ENCODE results near the gene PTCH2. TPM values are rescaled to one million over a fixed set of nuclear protein-coding genes. Genes with fewer than 3 reads are reported as not detected.
A peak's percentile ranks its signal among the peaks of the same experiment; 100 is the strongest.

PTCH2 gene
- total and polyA plus RNA-seq, 2 of the 13 experiments (the other 11 are each of a cell fraction or from before 2014, with no cell fraction given) = 0.60 to 1.5 TPM

DNA sequence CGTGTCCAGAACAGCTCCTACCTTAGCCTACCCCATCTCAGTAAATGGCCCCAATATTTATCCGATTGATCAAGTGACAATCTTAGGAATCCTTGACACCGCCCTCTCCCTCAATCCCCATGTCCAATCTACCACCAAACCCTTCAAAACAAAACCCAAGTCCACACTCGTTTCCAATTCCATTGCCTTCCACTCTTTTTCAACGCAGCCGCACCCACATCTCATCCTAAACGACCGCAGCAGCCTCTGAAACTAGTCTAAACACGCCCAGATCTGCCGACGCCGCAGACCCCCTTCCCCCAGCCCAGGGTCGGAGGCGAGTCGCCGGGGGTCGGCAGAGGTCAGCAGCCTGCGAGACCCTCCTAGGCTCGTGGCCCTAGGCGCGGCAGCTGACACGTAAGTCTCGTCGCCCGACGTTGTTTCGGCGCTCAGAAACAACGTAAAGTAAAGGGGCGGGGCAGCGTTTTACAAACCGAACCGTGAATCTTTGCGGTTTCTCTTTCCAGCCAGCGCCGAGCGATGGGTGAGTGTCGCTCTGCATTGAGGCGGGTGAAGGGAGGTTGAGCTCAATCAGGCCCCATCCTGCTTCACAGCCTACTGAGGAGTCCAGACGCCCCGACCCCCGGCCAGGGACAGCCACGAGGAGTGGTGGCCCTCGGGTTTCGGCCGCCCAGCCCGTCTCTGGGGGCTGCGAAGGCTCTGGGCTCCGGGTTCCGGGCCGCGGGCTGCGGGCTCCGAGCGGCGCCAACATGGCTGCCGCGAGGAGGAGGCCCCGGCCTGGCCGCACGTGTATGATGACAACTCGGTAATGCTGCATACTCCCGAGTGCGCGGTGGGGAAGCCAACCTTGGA lies 67.7 kb downstream of the PTCH2 start, which contains the start of gene RPS8 (continued):
- TF ChIP-seq, protein P1, sequence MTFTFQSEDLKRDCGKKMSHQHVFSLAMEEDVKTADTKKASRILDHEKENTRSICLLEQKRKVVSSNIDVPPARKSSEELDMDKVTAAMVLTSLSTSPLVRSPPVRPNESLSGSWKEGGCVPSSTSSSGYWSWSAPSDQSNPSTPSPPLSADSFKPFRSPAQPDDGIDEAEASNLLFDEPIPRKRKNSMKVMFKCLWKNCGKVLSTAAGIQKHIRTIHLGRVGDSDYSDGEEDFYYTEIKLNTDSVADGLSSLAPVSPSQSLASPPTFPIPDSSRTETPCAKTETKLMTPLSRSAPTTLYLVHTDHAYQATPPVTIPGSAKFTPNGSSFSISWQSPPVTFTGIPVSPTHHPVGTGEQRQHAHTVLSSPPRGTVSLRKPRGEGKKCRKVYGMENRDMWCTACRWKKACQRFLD (CRISPR knock-in tag; IDR thresholded peaks at IDR 0.05; ENCODE audit: borderline replicate concordance) = peak; percentile 82; the same call in 1 of the 2 replicates
- TF ChIP-seq SOX13 (IDR thresholded peaks at IDR 0.05) = no peak
- peak in 1 of 2 experiments; percentile 28; a peak in 1 of 4 replicates for TF ChIP-seq SOX13 (CRISPR knock-in tag; conservative IDR thresholded peaks at IDR 0.05 in 1 of 2, IDR thresholded peaks at IDR 0.05 in 1 of 2)
- TF ChIP-seq NFYC (CRISPR knock-in tag; IDR thresholded peaks at IDR 0.05) = peak; percentile 57; the same call in 1 of the 2 replicates
- TF ChIP-seq, protein P2, sequence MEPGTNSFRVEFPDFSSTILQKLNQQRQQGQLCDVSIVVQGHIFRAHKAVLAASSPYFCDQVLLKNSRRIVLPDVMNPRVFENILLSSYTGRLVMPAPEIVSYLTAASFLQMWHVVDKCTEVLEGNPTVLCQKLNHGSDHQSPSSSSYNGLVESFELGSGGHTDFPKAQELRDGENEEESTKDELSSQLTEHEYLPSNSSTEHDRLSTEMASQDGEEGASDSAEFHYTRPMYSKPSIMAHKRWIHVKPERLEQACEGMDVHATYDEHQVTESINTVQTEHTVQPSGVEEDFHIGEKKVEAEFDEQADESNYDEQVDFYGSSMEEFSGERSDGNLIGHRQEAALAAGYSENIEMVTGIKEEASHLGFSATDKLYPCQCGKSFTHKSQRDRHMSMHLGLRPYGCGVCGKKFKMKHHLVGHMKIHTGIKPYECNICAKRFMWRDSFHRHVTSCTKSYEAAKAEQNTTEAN (CRISPR knock-in tag; conservative IDR thresholded peaks at IDR 0.05) = peak; percentile 78
- TF ChIP-seq, protein P3, sequence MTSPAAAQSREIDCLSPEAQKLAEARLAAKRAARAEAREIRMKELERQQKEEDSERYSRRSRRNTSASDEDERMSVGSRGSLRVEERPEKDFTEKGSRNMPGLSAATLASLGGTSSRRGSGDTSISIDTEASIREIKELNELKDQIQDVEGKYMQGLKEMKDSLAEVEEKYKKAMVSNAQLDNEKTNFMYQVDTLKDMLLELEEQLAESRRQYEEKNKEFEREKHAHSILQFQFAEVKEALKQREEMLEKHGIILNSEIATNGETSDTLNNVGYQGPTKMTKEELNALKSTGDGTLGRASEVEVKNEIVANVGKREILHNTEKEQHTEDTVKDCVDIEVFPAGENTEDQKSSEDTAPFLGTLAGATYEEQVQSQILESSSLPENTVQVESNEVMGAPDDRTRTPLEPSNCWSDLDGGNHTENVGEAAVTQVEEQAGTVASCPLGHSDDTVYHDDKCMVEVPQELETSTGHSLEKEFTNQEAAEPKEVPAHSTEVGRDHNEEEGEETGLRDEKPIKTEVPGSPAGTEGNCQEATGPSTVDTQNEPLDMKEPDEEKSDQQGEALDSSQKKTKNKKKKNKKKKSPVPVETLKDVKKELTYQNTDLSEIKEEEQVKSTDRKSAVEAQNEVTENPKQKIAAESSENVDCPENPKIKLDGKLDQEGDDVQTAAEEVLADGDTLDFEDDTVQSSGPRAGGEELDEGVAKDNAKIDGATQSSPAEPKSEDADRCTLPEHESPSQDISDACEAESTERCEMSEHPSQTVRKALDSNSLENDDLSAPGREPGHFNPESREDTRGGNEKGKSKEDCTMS (CRISPR knock-in tag; conservative IDR thresholded peaks at IDR 0.05) = no peak
- TF ChIP-seq, protein P4, sequence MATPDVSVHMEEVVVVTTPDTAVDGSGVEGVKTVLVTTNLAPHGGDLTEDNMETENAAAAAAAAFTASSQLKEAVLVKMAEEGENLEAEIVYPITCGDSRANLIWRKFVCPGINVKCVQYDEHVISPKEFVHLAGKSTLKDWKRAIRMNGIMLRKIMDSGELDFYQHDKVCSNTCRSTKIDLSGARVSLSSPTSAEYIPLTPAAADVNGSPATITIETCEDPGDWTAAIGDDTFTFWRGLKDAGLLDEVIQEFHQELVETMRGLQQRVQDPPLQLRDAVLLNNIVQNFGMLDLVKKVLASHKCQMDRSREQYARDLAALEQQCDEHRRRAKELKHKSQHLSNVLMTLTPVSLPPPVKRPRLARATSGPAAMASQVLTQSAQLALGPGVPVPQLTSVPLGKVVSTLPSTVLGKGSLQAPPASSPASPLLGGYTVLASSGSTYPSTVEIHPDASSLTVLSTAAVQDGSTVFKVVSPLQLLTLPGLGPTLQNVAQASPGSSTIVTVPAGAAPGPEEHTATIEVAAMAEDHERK (CRISPR knock-in tag; IDR thresholded peaks at IDR 0.05; ENCODE audit: low read depth) = peak; percentile 74
- TF ChIP-seq SNAPC2 (CRISPR knock-in tag; IDR thresholded peaks at IDR 0.05) = peak; percentile 70; the same call in 1 of the 2 replicates
- TF ChIP-seq NAIF1 (CRISPR knock-in tag; IDR thresholded peaks at IDR 0.05; ENCODE audit: borderline replicate concordance) = peak; percentile 83; the same call in 1 of the 2 replicates
- peak; percentile 73 for TF ChIP-seq CHD2 (IDR thresholded peaks at IDR 0.05; ENCODE audit: low read depth, low read length)
- TF ChIP-seq POLR2AphosphoS5 (IDR thresholded peaks at IDR 0.05; ENCODE audit: low read depth, low read length) = peak; percentile 99
- peak; percentile 99 for TF ChIP-seq RBFOX2 (IDR thresholded peaks at IDR 0.05; ENCODE audit: low read depth, low read length)
- TF ChIP-seq STAT5B (CRISPR knock-in tag; IDR thresholded peaks at IDR 0.05) = no peak
- TF ChIP-seq ZNF556 (CRISPR knock-in tag; IDR thresholded peaks at IDR 0.05; ENCODE audit: borderline replicate concordance) = peak; percentile 65; the same call in 1 of the 2 replicates
- TF ChIP-seq, protein P5, sequence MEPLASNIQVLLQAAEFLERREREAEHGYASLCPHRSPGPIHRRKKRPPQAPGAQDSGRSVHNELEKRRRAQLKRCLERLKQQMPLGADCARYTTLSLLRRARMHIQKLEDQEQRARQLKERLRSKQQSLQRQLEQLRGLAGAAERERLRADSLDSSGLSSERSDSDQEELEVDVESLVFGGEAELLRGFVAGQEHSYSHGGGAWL (CRISPR knock-in tag; IDR thresholded peaks at IDR 0.05) = peak; percentile 93
- no peak for TF ChIP-seq U2AF1 (optimal IDR thresholded peaks at IDR 0.05; ENCODE audit: low read depth, low read length)
- TF ChIP-seq THAP11 (CRISPR knock-in tag; IDR thresholded peaks at IDR 0.05) = peak; percentile 93
- TF ChIP-seq RFX1 (IDR thresholded peaks at IDR 0.05) = no peak
- TF ChIP-seq, protein P6, sequence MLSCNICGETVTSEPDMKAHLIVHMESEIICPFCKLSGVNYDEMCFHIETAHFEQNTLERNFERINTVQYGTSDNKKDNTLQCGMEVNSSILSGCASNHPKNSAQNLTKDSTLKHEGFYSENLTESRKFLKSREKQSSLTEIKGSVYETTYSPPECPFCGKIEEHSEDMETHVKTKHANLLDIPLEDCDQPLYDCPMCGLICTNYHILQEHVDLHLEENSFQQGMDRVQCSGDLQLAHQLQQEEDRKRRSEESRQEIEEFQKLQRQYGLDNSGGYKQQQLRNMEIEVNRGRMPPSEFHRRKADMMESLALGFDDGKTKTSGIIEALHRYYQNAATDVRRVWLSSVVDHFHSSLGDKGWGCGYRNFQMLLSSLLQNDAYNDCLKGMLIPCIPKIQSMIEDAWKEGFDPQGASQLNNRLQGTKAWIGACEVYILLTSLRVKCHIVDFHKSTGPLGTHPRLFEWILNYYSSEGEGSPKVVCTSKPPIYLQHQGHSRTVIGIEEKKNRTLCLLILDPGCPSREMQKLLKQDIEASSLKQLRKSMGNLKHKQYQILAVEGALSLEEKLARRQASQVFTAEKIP (CRISPR knock-in tag; IDR thresholded peaks at IDR 0.05; ENCODE audit: borderline replicate concordance) = no peak
- no peak for TF ChIP-seq NCOA1 (CRISPR knock-in tag; IDR thresholded peaks at IDR 0.05)
- TF ChIP-seq PITX1 (CRISPR knock-in tag; IDR thresholded peaks at IDR 0.05) = peak; percentile 57

Measured in HepG2 (cell line).